Activated CD4-positive, alpha-beta T cell treated with anti-CD3 and anti-CD28 coated beads, Interleukin-2, Interleukin-4, amounts not matched to agents 100 ng/mL and 50 ng/mL, durations not matched to agents 16 hours and 8 hours (primary cell): ENCODE data around the gene FOLH1.
"Not testable (repeated sequence)": the region's sequence is repeated elsewhere in the genome, so short reads cannot be mapped to it uniquely, and the experiment has no call there.

Experiments used
- DNase-seq: peaks from one replicate; pipeline ENCODE4 v3.0.0-alpha.2; 2020; ENCODE audit warnings: low spot score

FOLH1 gene

DNA sequence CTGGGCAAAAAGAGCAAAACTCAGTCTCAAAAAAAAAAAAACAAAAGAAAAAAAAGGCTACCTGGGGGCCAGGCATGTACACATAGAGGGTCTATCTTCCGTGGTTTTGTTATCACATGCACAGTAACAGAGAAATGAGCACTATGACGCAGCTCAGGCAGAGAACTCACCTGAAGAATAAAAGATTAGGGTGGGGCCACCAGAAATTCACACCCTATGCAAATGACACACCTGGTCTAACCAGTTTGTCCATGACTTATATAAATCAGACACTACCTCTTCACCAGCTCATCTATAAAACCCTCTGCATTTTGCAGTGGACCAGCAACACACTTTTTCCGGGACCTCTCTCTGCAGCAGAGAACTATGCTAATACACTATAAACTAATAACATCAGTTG lies 30.5 kb downstream of the FOLH1 start:
- DNase-seq: not testable (repeated sequence)

DNA sequence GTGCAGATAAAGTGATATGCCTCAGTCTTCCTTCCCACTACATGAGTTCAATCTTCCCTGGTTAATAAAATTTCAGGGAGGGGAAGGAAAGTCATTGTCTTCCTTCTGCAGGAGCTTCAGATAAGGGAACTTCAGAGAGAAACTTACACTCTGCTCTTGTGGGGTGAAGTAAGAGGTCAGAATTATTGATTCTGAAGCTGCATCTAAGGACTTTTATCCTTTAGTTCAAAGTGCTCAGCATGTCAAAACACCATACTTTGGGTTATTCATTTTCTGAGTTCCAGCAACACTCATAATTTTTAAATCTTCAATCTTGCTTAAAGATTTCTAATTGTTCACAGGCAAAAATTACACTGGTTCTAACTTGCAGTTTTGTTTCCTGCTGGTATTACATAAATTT lies 33.0 kb downstream of the FOLH1 start:
- DNase-seq: not testable (repeated sequence)

- DNase-seq: not testable (repeated sequence)
Measured at GRCh38 chr11:49174691-49175366, 33.6 kb downstream of the FOLH1 start.

GRCh38 chr11:49171613-49172012 lies 36.8 kb downstream of the FOLH1 start:
- DNase-seq: not testable (repeated sequence)

DNA sequence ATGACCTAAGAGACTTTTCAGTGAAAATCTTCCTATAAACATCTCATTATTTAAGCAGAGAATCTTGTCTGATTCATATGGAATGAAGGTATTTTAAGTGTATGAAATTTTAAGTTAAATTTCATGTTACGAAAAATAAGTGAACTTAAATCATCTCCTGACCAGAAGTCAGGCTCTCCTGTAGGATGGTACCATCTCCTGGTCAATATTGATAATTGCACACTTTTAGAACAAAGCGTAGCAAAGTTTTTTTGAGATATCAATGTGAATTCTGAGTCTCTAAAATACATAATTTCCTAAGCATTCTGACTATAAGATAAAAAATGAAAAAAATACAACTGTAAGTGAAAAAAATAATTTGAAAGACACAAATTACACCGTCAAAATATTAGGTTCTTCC lies 38.8 kb downstream of the FOLH1 start:
- DNase-seq: not testable (repeated sequence)

- DNase-seq: not testable (repeated sequence)
Measured at GRCh38 chr11:49168992-49169391, 39.4 kb downstream of the FOLH1 start.

GRCh38 chr11:49151211-49151610 lies 57.2 kb downstream of the FOLH1 start:
- no peak for DNase-seq

GRCh38 chr11:49102356-49102755 lies 106.0 kb downstream of the FOLH1 start:
- not testable (repeated sequence) for DNase-seq
